Endometrial microvascular endothelial cells (primary cell): ENCODE measurements around the gene ITGA3. TPM values are rescaled to one million over a fixed set of nuclear protein-coding genes. Genes with fewer than 3 reads are reported as not detected.

Experiments used
- in situ Hi-C: cut with HindIII; loops from 2 replicates; pipeline ENCODE4 v1.10.0; 2017; ENCODE audit warnings: low sequenced_read_pairs, low pct_unique_long_range_greater_than_20kb; ENCODE audit errors: inconsistent ontology term
- total RNA-seq: library from RNA; depleted of rRNA; stranded (reverse); fragments of >200 nt; gene quantifications from one replicate; pipeline ENCODE4 v1.2.3, GENCODE V29; 2015; ENCODE audit errors: inconsistent ontology term

ITGA3 gene
- 255 TPM for total RNA-seq

- in situ Hi-C loops, result no loop called here
Observed at GRCh38 chr17:50055426-50056216, at the start of gene ITGA3. ITGA3 (plus strand) TSS chr17:50056110; CDS start chr17:50056440, 330 bp downstream.

- in situ Hi-C loops, result no loop called here
Observed at GRCh38 chr17:50009282-50009681, 46.6 kb upstream of the ITGA3 start.

GRCh38 chr17:50013079-50013478 is 42.8 kb upstream of the ITGA3 start:
- in situ Hi-C loops, result no loop called here

- in situ Hi-C loops, result no loop called here
Observed at GRCh38 chr17:50014471-50015088, 41.3 kb upstream of the ITGA3 start.

- in situ Hi-C loops, result no loop called here
Observed at GRCh38 chr17:50015146-50015545, 40.8 kb upstream of the ITGA3 start.

- in situ Hi-C loops, result no loop called here
Observed at GRCh38 chr17:50018909-50019308, 37.0 kb upstream of the ITGA3 start.

- in situ Hi-C loops, result no loop called here
Observed at GRCh38 chr17:50020841-50021599, 34.9 kb upstream of the ITGA3 start.

- in situ Hi-C loops, result no loop called here
Observed at GRCh38 chr17:50021681-50022370, 34.1 kb upstream of the ITGA3 start.

GRCh38 chr17:50022463-50023130 is 33.3 kb upstream of the ITGA3 start:
- in situ Hi-C loops, result no loop called here

- in situ Hi-C loops, result no loop called here
Observed at GRCh38 chr17:50023520-50023919, 32.4 kb upstream of the ITGA3 start.

- in situ Hi-C loops, result no loop called here
Observed at GRCh38 chr17:50024808-50025207, 31.1 kb upstream of the ITGA3 start.

- in situ Hi-C loops, result no loop called here
Observed at GRCh38 chr17:50026046-50026675, 29.7 kb upstream of the ITGA3 start.

GRCh38 chr17:50026837-50027171 is 29.1 kb upstream of the ITGA3 start:
- in situ Hi-C loops, result no loop called here

GRCh38 chr17:50027172-50027880 is 28.6 kb upstream of the ITGA3 start:
- in situ Hi-C loops, result no loop called here

GRCh38 chr17:50027881-50028735 is 27.8 kb upstream of the ITGA3 start:
- in situ Hi-C loops, result no loop called here

- in situ Hi-C loops, result no loop called here
Observed at GRCh38 chr17:50028736-50029120, 27.2 kb upstream of the ITGA3 start.

GRCh38 chr17:50029185-50029584 is 26.7 kb upstream of the ITGA3 start:
- in situ Hi-C loops, result no loop called here
